Measurements from ENCODE around the gene MT1E. TPM values are rescaled to one million over a fixed set of nuclear protein-coding genes. Genes with fewer than 3 reads are reported as not detected.
A peak's percentile ranks its signal among the peaks of the same experiment; 100 is the strongest.

MT1E gene
- total and polyA plus RNA-seq, 11 donors, result 33.3 to 192 (median 103) TPM

DNA sequence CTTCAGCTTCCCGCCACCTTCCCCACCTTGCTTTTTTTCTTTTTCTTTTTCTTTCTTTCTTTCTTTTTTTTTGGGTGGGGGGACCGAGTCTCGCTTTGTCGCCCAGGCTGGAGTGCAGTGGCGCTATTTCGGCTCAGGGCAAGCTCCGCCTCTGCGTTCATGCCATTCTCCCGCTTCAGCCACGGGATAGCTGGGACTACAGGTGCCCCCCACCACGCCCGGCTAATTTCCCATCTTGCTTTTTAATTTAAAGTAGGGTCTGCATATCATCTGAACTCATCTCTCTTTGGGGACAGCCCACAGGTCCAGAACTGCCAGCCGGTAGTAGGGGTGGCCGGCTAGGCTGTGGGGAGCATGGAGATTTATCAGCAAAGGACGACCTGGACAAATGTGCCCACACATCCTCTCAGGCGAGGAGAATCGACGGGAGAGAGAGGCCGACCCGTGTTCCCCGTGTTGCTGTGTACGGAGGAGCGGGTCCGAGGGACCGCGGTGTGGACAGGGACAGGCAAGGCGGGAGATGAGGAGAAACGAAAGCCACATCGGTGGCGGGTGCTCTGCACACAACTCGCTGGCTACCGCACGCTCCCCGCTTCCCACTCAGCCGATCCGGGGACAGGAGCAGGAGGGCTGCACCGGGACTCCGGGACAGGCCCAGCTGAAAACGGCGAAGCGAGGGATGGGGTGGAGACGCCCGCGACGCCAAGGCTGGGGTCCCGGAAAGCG lies 9.3 kb downstream of the MT1E start:
- TF ChIP-seq, protein P1, sequence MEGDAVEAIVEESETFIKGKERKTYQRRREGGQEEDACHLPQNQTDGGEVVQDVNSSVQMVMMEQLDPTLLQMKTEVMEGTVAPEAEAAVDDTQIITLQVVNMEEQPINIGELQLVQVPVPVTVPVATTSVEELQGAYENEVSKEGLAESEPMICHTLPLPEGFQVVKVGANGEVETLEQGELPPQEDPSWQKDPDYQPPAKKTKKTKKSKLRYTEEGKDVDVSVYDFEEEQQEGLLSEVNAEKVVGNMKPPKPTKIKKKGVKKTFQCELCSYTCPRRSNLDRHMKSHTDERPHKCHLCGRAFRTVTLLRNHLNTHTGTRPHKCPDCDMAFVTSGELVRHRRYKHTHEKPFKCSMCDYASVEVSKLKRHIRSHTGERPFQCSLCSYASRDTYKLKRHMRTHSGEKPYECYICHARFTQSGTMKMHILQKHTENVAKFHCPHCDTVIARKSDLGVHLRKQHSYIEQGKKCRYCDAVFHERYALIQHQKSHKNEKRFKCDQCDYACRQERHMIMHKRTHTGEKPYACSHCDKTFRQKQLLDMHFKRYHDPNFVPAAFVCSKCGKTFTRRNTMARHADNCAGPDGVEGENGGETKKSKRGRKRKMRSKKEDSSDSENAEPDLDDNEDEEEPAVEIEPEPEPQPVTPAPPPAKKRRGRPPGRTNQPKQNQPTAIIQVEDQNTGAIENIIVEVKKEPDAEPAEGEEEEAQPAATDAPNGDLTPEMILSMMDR (IDR thresholded peaks at IDR 0.05), result no peak
- no peak for TF ChIP-seq POLR2A (IDR thresholded peaks at IDR 0.05)
- no peak for ATAC-seq
- H3K4me1 ChIP-seq, result peaks cover 0 to 38% (median 17%) of the 10 kb centered on the region in 12 donors
- H3K27me3 ChIP-seq, result peaks cover 0 to 79% (median 29%) of the 10 kb centered on the region in 9 donors
- no peaks in the 10 kb centered on the region for H3K36me3 ChIP-seq
- intact Hi-C loops (cut with DNase I), result loop anchor here in 1 of 10 donors (5.0 kb wide), 1 partner anchor 47 kb away; the partner anchor contains the start of gene MT1X
- WGBS, 4 donors, result 17 to 34% (median 32%) methylated on average over 47 of the region's 47 CpGs
- H3K4me3 ChIP-seq, result peak overlapping the region in 6 of 12 donors; percentile 4 to 28 (median 19)
- peak in 1 of 5 donors; percentile 60 for DNase-seq
- H3K27ac ChIP-seq, result no peak overlapping the region
- H3K9me3 ChIP-seq, result no peaks in the 10 kb centered on the region

DNA sequence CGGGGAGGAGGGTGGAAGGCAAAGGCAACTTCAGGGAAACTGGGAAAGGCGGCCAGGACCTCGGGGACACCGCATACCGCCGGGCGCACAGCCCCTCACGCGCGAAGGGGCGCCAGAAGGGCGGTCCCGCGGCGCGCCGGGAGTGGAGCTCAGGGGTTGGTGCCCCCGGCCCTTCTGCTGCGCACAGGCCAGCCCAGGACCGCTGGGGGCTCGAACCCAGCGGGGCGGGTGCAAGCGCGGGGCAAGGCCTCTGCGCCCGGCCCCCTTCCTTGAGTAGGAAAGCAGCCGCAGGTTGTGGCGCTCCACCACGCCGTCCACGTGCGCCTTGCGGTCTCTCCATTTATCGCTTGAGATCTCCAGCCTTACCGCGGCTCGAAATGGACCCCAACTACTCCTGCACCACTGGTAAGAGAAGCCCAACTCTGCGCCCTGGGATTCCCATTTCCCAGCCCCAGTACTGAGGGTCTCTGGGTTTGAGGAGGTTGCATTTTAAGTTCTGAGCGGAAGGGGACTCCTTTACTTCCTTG lies 9.9 kb downstream of the MT1E start:
- Histone ChIP-seq H3K36me3 (no peaks in the 10 kb centered on the region), H3K4me3 (peak overlapping the region in 6 of 12 donors; percentile 4 to 28 (median 19)), H3K27me3 (peaks cover 0 to 83% (median 29%) of the 10 kb centered on the region in 9 donors), H3K9me3 (no peaks in the 10 kb centered on the region), H3K4me1 (peaks cover 0 to 38% (median 17%) of the 10 kb centered on the region in 12 donors), H3K27ac (no peak overlapping the region)
- no peak for ATAC-seq
- no peak for TF ChIP-seq POLR2A (IDR thresholded peaks at IDR 0.05)
- TF ChIP-seq, protein P1 (IDR thresholded peaks at IDR 0.05), result no peak
- DNase-seq, result no peak
- WGBS, 4 donors, result 11 to 42% (median 23%) methylated on average over 36 to 40 of the region's 40 CpGs
- intact Hi-C loops (cut with DNase I), result loop anchor here in 1 of 10 donors (5.0 kb wide), 1 partner anchor 47 kb away; the partner anchor contains the start of gene MT1X

DNA sequence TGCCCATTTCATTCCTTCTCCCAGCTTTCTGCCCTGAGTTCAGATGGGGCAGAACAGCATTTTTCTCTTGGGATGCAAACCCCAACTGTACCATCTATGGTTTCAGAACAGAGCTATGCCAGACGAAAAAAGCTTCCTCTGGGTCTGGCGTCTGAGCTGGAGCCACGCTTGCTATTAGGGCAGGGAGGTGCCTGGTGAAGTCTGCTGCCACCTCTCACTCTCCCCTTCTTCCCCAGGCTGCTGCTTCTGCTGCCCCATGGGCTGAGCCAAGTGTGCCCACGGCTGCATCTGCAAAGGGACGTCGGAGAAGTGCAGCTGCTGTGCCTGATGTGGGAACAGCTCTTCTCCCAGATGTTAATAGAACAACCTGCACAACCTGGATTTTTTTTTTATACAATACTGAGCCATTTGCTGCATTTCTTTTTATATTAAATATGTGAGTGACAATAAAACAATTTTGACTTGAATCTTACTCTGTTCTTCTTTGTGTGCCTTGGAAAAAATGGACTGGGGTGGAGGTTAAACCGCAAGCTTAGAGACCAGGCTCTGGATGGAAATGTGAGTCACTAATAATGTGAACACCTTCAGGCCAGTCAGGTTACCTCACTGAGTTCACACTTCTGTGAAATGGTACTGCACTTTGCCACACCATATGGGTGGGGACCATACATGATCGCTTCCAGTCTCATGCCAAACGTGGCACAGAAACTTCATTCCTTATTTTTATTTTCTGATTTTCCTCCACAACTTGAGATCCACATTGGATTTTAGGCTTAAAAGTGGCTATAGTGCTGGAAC lies 11.2 kb downstream of the MT1E start:
- DNase-seq (no peak), ATAC-seq (no peak)
- H3K9me3 ChIP-seq, result no peaks in the 10 kb centered on the region
- H3K36me3 ChIP-seq, result no peaks in the 10 kb centered on the region
- H3K4me3 ChIP-seq, result no peak overlapping the region
- no peak for TF ChIP-seq POLR2A (IDR thresholded peaks at IDR 0.05)
- TF ChIP-seq, protein P1 (IDR thresholded peaks at IDR 0.05), result no peak
- 39 to 65% (median 61%) methylated on average over 9 of the region's 9 CpGs for WGBS, 4 donors
- intact Hi-C loops (cut with DNase I), result loop anchor here in 1 of 10 donors (5.0 kb wide), 1 partner anchor 45 kb away; the partner anchor contains the start of gene MT1X
- H3K4me1 ChIP-seq, result peaks cover 0 to 38% (median 16%) of the 10 kb centered on the region in 12 donors
- H3K27me3 ChIP-seq, result peaks cover 0 to 89% (median 29%) of the 10 kb centered on the region in 9 donors
- no peak overlapping the region for H3K27ac ChIP-seq
